ENCODE measurements around the gene POLE4.

The POLE4 gene

GRCh38 chr2:74958274-74959105 lies at the start of gene POLE4:
TSS of gene POLE4 (plus strand) at chr2:74958643. CDS start at chr2:74958680, 37 bp downstream.
- DNase-seq = peak; percentile 93

GRCh38 chr2:74908748-74909444 lies 49.5 kb upstream of the POLE4 start:
- DNase-seq = no peak

GRCh38 chr2:74910245-74910644 lies 48.2 kb upstream of the POLE4 start:
- no peak for DNase-seq

- DNase-seq = no peak
Measured at GRCh38 chr2:74911061-74911460, 47.4 kb upstream of the POLE4 start.

- DNase-seq = no peak
Measured at GRCh38 chr2:74915743-74916142, 42.7 kb upstream of the POLE4 start.

GRCh38 chr2:74916394-74916793 lies 42.0 kb upstream of the POLE4 start:
- DNase-seq = no peak

- DNase-seq = no peak
Measured at GRCh38 chr2:74917702-74918619, 40.5 kb upstream of the POLE4 start.

- DNase-seq = peak; percentile 70
Measured at GRCh38 chr2:74919827-74920226, 38.6 kb upstream of the POLE4 start.

- no peak for DNase-seq
Measured at GRCh38 chr2:74921236-74921736, 37.2 kb upstream of the POLE4 start.

- no peak for DNase-seq
Measured at GRCh38 chr2:74922592-74923227, 35.7 kb upstream of the POLE4 start.

GRCh38 chr2:74924463-74925265 lies 33.8 kb upstream of the POLE4 start:
- no peak for DNase-seq

- no peak for DNase-seq
Measured at GRCh38 chr2:74925361-74925786, 33.1 kb upstream of the POLE4 start.

- no peak for DNase-seq
Measured at GRCh38 chr2:74927621-74928020, 30.8 kb upstream of the POLE4 start.

GRCh38 chr2:74930811-74931486 lies 27.5 kb upstream of the POLE4 start:
- DNase-seq = no peak

- no peak for DNase-seq
Measured at GRCh38 chr2:74931940-74932339, 26.5 kb upstream of the POLE4 start.

- no peak for DNase-seq
Measured at GRCh38 chr2:74935975-74936391, 22.5 kb upstream of the POLE4 start.

- no peak for DNase-seq
Measured at GRCh38 chr2:74937221-74937880, 21.1 kb upstream of the POLE4 start.

- no peak for DNase-seq
Measured at GRCh38 chr2:74938264-74938663, 20.2 kb upstream of the POLE4 start.

GRCh38 chr2:74939919-74940812 lies 18.3 kb upstream of the POLE4 start:
- no peak for DNase-seq
